Measurements from ENCODE around the gene PORCN.

The PORCN gene

GRCh38 chrX:48508400-48509244 is at the start of gene PORCN:
PORCN (plus strand) TSS chrX:48508992; CDS start chrX:48509821, 829 bp downstream.
- peak; percentile 55 to 63 for DNase-seq (ENCODE audit: low read depth in 2 of 2)

DNA sequence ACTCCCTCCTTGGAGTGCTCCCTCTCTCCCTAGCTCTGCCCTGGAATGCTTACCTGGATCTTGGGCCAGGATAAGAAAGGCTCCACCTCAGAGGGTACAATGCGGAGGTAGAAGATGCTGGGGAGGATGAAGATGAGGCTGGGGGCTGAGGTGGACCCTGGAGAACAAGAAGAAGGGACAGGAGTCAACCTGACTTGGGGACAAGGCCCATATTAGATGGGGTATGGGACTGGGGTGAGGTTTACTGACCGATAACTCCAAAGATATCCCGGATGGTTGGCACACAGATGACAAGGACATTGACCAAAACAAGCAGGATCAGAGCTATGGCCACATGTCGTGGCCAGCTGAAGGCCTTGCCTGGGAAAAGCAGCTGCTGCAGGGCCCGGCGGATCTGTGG is 49.3 kb upstream of the PORCN start:
- no peak for DNase-seq (ENCODE audit: low read depth in 2 of 2)

- DNase-seq (ENCODE audit: low read depth in 2 of 2), result no peak
These were observed 48.8 kb upstream of the PORCN start for GRCh38 chrX:48460031-48460430.

GRCh38 chrX:48460606-48461005 is 48.2 kb upstream of the PORCN start:
- DNase-seq (ENCODE audit: low read depth in 2 of 2), result no peak

DNA sequence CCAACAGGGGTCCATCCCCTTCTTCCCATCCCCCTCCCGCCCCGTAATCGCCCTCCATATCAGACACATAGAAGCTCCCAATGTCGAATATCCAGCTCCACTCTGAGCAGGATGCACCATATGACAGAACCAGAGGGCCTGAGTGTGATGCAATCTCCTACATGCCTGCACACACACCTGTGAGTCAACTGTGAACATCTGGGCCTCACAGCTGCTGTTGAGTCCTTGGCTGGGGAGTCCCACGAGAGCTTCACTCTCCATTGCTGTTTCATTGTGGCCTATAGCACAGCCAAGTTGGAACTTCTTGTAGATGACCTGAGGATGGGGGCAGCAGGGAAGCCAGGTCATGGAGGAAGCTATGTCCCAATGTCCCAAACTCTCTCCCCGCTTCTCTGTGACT is 47.0 kb upstream of the PORCN start:
- DNase-seq (ENCODE audit: low read depth in 2 of 2), result no peak

DNA sequence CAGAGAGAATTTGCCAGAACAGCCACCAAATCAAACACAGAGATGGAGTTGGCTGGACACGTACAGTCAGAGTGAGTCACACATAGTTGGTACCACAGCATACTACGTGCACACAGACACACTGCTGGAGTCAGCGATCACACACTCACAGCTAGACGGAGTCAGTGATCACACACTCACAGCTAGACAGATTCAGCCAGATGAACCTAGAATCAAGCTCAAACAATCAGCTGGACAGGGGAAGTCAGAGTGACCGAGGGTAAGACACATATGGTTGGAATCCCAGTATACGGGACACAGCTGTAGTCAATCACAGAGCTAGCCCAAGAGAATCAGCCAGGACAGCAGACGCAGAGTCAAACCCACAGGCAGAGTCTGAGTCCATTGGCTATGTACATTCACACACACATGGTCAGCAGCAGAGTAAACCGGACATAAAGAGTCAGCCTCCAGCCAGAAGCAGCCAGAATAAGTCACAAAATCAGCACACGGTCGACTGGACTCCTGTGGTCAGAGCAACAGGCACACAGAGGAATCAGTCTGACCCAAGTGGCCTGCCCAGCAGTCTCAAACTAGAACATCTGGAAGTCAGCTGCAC is 43.4 kb upstream of the PORCN start:
- no peak for DNase-seq (ENCODE audit: low read depth in 2 of 2)

DNA sequence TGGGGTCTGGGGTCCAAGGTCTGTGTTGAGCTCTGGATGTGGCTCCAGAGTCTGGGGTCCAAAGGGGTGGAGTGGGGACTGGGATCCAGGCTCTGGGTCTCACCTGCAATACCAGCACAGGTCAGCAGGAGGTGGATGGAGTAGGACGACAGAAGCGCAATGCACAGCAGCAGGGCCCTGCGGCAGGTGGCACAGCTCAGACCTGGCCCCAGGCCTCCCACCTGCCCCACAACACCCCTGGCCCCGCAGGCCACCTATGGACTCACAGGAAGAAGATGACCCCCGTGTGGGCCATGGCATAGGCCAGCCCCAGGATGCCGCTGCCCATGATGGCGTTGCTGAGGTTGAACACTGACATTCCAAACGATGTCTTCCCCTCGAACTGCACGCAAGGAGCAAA is 42.1 kb upstream of the PORCN start:
- no peak for DNase-seq (ENCODE audit: low read depth in 2 of 2)

- DNase-seq (ENCODE audit: low read depth in 2 of 2), result no peak
These were observed 41.5 kb upstream of the PORCN start for GRCh38 chrX:48467281-48467761.

GRCh38 chrX:48468247-48468671 is 40.5 kb upstream of the PORCN start:
- peak in 1 of 2 donors; percentile 37 for DNase-seq (ENCODE audit: low read depth in 2 of 2)

DNA sequence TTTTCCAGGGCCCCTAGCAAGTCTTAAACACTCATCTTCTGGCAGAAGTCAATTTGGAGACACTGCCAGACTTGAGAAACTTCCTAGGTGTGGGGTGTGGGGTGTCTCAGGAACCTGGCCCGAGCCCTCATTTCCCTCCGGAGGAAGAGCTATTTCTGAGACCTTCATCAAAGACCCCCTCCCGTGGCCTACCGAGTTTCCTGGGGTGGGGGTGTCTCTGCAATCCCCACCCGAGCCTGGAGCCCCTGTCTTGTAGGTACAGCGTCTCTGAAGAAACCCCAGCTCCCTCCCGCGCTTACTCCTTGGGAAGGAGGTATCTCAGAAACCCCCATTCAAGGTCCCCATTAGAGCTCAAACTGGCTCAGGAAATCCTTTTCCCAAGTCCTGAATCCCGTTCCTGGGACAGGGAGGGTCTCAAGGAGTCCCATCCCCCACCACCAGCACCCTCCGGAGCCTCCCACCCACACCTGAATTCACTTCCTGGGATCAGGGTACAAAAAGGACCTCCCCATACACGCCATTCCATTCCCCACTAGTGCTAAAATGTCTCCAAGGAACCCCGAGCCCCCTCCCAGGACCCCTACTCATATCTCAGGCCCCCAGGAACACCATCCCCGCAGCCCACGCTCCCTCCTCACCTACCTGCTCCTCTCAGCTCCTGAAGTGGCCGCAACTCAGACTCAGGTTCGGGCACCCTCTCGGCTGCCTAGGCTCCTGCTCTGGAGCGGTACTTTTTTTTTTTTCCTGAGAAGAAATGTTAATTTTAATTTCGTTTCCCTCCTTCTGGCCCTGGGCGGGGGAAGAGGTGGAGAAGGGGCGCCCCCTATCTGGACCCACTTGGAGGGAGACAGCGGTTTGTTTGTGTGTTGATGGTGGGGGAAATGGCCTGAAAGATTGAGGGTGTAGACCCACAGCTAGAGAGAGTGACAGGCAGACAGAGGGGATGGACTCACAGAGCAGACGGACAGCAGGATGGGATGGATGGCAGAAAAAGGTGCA is 39.8 kb upstream of the PORCN start:
- DNase-seq (ENCODE audit: low read depth in 2 of 2), result peak in 1 of 2 donors; percentile 10

DNA sequence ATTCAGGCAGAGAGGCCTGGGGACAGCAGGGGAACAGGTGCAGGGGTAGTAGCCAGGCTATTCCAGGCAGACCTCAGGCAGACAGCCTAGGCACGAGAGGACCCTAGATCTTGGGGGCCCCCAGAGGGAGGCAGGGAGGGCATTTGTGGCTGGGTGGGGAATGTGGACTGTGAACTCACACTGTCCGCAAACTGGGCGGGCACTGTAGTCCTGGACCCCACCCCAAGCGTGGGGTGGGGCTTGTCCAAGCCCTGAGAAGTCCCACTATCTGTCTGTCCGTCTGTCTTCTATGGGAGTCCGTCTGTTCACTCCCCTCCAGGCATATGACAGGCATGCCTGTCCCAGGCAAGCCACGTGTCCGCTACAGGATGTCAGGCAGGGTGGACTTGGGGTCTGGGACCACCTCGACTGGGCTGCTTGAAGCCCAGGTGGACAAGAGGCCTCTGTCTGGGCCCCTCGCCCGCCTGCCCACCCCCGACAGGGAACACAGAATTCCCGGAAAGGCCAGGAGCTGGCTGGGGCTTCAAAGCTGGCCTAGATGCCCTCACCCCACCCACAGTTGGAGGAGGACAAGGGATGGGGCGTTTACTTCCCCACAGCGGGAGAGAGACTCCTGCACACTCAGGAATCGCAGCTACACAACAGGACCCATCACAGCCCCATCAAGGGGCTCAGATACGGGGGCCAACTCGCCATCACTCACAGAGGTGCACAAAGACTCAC is 38.5 kb upstream of the PORCN start, which contains the start of gene SLC38A5:
TSS of gene SLC38A5 (minus strand) at position 151 of the 723 bp plus-strand sequence. CDS start 2,336 bp downstream, outside the sequence.
- no peak for DNase-seq (ENCODE audit: low read depth in 2 of 2)

DNA sequence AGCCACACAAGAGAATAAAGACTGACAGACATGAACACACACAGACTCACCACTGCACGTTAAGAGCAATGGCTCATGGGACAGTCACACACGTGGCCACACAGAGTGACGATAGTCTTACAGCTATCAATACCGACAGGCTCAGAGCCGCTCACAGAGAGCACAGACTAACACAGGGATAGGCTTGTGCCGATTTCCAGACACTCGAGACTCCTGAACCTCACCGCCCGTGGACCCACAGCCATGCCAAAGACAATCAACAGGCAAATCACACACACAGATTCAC is 38.0 kb upstream of the PORCN start:
- no peak for DNase-seq (ENCODE audit: low read depth in 2 of 2)

GRCh38 chrX:48471504-48471903 is 37.3 kb upstream of the PORCN start:
- DNase-seq (ENCODE audit: low read depth in 2 of 2), result no peak

- no peak for DNase-seq (ENCODE audit: low read depth in 2 of 2)
These were observed 36.6 kb upstream of the PORCN start for GRCh38 chrX:48472225-48472624.

DNA sequence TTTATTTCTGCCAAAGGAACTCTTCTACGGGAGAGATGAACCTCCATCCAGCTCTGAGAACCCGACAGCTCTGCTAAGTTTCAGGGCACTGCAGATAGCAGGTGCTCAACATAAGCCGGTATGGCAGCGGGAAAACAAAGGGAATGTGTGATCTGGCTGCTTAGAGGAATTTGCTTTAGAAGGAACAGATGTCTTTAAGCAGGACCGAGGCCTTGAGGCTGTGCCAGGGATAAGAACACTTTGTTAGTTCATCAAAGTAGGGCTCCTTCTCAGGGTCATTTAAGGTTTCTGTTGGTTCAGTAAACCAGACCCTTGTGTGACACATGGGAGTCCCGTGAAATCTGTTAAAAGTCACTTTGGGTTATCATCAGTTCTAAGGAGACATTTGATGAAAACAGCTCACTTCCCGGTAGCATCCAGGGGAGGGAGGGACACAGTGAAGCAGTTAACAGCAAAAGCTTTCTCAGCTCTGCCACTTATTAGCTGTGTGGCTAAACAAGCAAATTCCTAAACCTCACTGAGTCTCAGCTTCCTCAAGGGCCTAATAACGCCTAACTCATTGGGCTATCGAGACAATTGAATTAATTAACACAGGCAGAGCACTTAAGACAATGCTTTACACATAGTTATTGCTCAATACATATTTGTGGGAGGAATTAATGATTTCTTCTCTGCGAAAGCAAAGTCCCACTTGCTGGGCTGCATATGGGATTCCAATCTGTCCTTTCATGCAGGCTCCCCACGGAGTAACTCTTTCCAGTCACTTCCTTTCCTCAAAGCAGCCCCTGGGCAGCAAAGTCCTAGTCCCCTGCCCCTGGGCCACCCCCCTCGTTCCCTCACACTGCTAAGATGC is 35.7 kb upstream of the PORCN start:
- no peak for DNase-seq (ENCODE audit: low read depth in 2 of 2)

- no peak for DNase-seq (ENCODE audit: low read depth in 2 of 2)
These were observed 35.1 kb upstream of the PORCN start for GRCh38 chrX:48473704-48473990.

DNA sequence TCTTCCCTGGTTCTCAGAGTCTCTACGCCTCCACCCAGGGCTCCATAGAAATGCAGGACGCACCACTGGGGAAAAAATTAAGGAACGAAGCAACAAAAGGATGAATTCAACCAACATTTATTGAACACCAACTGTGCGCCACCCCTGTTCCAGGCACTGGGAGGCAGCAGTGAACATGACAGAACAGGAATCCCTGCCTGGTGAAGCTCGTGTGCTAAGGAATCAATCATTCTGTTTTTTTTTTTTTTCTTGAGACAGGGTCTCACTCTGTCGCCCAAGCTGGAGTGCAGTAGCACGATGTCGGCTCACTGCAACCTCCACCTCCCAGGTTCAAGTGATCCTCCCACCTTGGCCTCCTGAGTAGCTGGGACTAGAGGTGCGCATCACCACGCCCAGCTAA is 34.7 kb upstream of the PORCN start:
- no peak for DNase-seq (ENCODE audit: low read depth in 2 of 2)

DNA sequence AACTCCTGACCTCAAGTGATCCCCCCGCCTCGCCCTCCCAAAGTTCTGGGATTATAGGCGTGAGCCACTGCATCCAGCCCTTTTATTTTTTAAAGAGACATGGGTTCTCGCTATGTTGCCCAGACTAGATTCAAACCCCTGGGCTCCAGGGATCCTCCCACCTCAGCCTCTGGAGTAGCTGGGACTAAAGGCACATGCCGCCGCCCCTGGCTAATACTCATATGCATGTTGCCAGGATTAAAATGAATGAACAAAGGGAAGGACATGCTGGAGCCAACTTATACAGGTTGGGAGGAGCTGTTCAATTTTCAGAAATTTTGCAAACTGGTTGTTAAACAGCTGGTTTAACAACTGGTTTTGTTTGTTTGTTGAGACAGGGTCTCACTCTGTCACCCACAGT is 34.2 kb upstream of the PORCN start:
- no peak for DNase-seq (ENCODE audit: low read depth in 2 of 2)

DNA sequence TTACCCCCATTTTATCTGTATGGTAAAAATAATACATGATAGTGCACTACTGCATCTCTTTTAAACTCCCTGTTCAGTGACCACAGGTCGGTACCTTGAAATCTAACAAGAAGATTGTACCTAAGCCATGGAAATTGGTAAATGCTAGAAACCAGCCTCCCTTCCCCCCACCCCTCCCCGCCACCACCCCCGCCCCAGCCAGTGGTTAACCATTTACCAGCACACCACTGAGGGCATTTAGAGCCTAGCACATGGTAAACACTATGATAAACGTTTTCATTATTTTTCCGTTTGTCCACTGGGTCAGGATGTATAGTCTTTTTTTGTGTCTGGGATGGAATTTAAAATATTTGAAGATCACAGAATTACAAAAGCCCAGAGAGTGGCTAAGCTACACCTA is 33.5 kb upstream of the PORCN start:
- DNase-seq (ENCODE audit: low read depth in 2 of 2), result no peak

GRCh38 chrX:48475774-48476577 is 32.8 kb upstream of the PORCN start, which contains the start of gene FTSJ1:
FTSJ1 (plus strand) TSS chrX:48476199; CDS start chrX:48478048, 1,849 bp downstream.
- DNase-seq (ENCODE audit: low read depth in 2 of 2), result peak; percentile 76 to 84

Measured in stimulated activated CD8-positive, alpha-beta memory T cell treated with anti-CD3 and anti-CD28 coated beads, Interleukin-15, amount 100 ng/mL, for 4 hours (primary cell).